ENCODE data around the gene SPON1.

GRCh38 chr11:13952668-13953067, 9.9 kb upstream of the SPON1 start:
- TF ChIP-seq CTCF (IDR thresholded peaks at IDR 0.05; ENCODE audit: insufficient read depth, low read length, poor library complexity, severe bottlenecking) (no peak), EZH2phosphoT487 (conservative IDR thresholded peaks at IDR 0.05; ENCODE audit: low read length) (no peak)
